ENCODE measurements around the gene CPNE4. TPM values are rescaled to one million over a fixed set of nuclear protein-coding genes. Genes with fewer than 3 reads are reported as not detected.

The CPNE4 gene
- total RNA-seq, 1 experiment from 2014 or later: 31.1 TPM

DNA sequence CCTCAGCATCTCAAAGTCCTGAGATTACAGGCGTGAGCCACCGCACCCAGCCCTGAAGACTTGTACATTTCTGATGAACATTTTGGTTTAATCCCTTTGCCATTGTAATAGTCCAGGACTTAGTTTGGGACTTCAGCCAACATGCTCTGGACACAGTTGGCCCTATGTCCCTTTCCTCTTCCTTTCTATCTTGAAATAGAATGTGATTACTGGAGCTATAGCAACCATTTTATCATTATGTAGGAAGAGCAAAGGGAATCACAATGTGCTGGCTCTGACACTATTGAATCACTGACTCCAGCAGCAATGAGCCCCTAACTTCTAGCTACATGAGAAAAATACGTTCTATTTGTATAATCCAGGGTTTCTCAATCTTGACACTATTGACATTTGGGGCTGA lies 497.3 kb downstream of the CPNE4 start:
- Mint-ChIP-seq H3K4me1 (ENCODE audit: low read depth, unreplicated experiment) (no peaks in the 10 kb centered on the region), H3K9me3 (ENCODE audit: low read depth, unreplicated experiment) (no peaks in the 10 kb centered on the region), H3K27me3 (ENCODE audit: unreplicated experiment) (no peaks in the 10 kb centered on the region), H3K4me3 (ENCODE audit: low read depth, unreplicated experiment) (no peak overlapping the region), H3K27ac (ENCODE audit: unreplicated experiment) (no peak overlapping the region), H3K36me3 (ENCODE audit: insufficient read depth, unreplicated experiment) (no peaks in the 10 kb centered on the region)
- intact Hi-C loops (cut with micrococcal nuclease; ENCODE audit: unreplicated experiment): no loop called here
- TF ChIP-seq, protein P1, sequence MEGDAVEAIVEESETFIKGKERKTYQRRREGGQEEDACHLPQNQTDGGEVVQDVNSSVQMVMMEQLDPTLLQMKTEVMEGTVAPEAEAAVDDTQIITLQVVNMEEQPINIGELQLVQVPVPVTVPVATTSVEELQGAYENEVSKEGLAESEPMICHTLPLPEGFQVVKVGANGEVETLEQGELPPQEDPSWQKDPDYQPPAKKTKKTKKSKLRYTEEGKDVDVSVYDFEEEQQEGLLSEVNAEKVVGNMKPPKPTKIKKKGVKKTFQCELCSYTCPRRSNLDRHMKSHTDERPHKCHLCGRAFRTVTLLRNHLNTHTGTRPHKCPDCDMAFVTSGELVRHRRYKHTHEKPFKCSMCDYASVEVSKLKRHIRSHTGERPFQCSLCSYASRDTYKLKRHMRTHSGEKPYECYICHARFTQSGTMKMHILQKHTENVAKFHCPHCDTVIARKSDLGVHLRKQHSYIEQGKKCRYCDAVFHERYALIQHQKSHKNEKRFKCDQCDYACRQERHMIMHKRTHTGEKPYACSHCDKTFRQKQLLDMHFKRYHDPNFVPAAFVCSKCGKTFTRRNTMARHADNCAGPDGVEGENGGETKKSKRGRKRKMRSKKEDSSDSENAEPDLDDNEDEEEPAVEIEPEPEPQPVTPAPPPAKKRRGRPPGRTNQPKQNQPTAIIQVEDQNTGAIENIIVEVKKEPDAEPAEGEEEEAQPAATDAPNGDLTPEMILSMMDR (IDR thresholded peaks at IDR 0.05; ENCODE audit: unreplicated experiment): no peak
- BruUV-seq (replicated peaks): no TSS peak
- DNase-seq: no peak
- CTCF ChIA-PET: no interaction called here

DNA sequence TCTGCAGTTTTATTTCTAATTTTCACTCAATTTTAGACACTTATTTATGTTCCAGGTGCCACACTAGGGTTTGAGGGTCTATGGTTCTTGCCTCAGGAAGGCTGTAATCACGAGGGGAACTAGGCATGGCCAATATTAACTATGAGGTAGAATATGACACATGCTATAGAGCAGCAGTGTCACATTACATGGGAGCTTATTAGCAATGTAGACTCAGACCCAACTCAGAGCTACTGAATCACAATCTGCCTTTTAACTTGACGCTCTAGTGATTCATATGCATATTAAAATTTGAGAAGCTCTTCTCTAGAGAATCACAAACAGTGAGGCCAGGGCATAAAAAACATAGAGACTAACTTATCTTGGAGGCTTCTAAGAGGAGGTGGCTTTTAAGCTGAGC lies 499.2 kb downstream of the CPNE4 start:
- no peak for DNase-seq
- no peaks in the 10 kb centered on the region for H3K27me3 Mint-ChIP-seq (ENCODE audit: unreplicated experiment)
- no peak overlapping the region for H3K27ac Mint-ChIP-seq (ENCODE audit: unreplicated experiment)
- no peaks in the 10 kb centered on the region for H3K9me3 Mint-ChIP-seq (ENCODE audit: low read depth, unreplicated experiment)
- H3K36me3 Mint-ChIP-seq (ENCODE audit: insufficient read depth, unreplicated experiment): no peaks in the 10 kb centered on the region
- CTCF ChIA-PET: interaction anchor here (0.6 to 0.9 kb wide), 2 partner anchors 17 to 82 kb away, joined by 3 read pairs; no protein-coding TSS in a partner anchor
- H3K4me3 Mint-ChIP-seq (ENCODE audit: low read depth, unreplicated experiment): no peak overlapping the region
- no TSS peak for BruUV-seq (replicated peaks)
- intact Hi-C loops (cut with micrococcal nuclease; ENCODE audit: unreplicated experiment): no loop called here
- TF ChIP-seq, protein P1 (IDR thresholded peaks at IDR 0.05; ENCODE audit: unreplicated experiment): no peak
- no peaks in the 10 kb centered on the region for H3K4me1 Mint-ChIP-seq (ENCODE audit: low read depth, unreplicated experiment)

DNA sequence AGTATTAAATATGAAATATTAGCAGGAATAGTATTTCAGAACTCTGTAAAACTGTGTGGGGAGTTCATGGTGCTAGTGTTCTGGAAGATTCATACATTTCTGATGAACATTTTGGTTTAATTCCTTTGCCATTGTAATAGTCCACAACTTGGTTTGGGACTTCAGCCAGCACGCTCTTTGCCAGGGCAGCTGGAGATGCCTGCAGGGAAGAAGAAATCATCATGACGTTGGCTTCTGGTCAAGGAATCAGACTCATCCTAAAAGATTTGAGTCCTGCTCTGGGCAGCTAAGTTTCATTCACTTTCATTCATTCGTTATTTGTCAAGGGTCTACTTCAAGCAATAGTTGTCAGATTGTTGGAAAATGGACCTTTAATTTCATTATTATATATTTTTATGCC lies 499.7 kb downstream of the CPNE4 start:
- intact Hi-C loops (cut with micrococcal nuclease; ENCODE audit: unreplicated experiment): no loop called here
- BruUV-seq (replicated peaks): no TSS peak

DNA sequence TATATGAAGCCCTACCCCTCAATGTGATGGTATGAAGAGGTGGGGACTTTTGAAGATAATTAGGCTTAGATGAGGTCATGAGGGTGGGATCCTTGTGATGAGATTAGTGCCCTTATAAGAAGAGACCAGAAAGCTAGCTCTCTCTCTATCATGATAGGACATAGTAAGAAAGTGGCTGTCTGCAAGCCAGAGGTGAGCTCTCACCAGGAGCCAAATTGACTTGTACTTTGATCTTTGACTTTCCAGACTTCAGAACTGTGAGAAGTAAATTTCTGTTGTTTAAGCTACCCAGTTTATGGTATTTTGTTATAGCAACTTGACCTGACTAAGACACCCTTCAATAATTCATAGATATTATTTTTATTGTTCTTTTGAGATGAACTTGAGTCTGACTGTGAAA lies 502.2 kb downstream of the CPNE4 start:
- Mint-ChIP-seq H3K4me1 (ENCODE audit: low read depth, unreplicated experiment) (no peaks in the 10 kb centered on the region), H3K27ac (ENCODE audit: unreplicated experiment) (no peak overlapping the region), H3K27me3 (ENCODE audit: unreplicated experiment) (peaks cover 24% of the 10 kb centered on the region), H3K4me3 (ENCODE audit: low read depth, unreplicated experiment) (no peak overlapping the region), H3K9me3 (ENCODE audit: low read depth, unreplicated experiment) (no peaks in the 10 kb centered on the region), H3K36me3 (ENCODE audit: insufficient read depth, unreplicated experiment) (no peaks in the 10 kb centered on the region)
- DNase-seq: no peak
- CTCF ChIA-PET: no interaction called here
- TF ChIP-seq, protein P1 (IDR thresholded peaks at IDR 0.05; ENCODE audit: unreplicated experiment): no peak
- BruUV-seq (replicated peaks): no TSS peak
- intact Hi-C loops (cut with micrococcal nuclease; ENCODE audit: unreplicated experiment): no loop called here

More for the DNA sequence above, 499.7 kb downstream of the CPNE4 start:
- no peaks in the 10 kb centered on the region for H3K36me3 Mint-ChIP-seq (ENCODE audit: insufficient read depth, unreplicated experiment)
- no peaks in the 10 kb centered on the region for H3K27me3 Mint-ChIP-seq (ENCODE audit: unreplicated experiment)
- no peaks in the 10 kb centered on the region for H3K9me3 Mint-ChIP-seq (ENCODE audit: low read depth, unreplicated experiment)
- TF ChIP-seq, protein P1 (IDR thresholded peaks at IDR 0.05; ENCODE audit: unreplicated experiment): no peak
- no peak overlapping the region for H3K27ac Mint-ChIP-seq (ENCODE audit: unreplicated experiment)
- no peak for DNase-seq
- CTCF ChIA-PET: no interaction called here
- H3K4me1 Mint-ChIP-seq (ENCODE audit: low read depth, unreplicated experiment): no peaks in the 10 kb centered on the region
- no peak overlapping the region for H3K4me3 Mint-ChIP-seq (ENCODE audit: low read depth, unreplicated experiment)
